IPS-15b (cell line): Measurements from ENCODE around the gene HEMK1.

Source experiments
- H3K27me3 ChIP-seq: one replicate; pipeline ENCODE4 v1.6.1; 2013; ENCODE audit warnings: low read length; ENCODE audit not compliant: control insufficient read depth, insufficient read depth
- H3K36me3 ChIP-seq: one replicate; pipeline ENCODE4 v1.6.1; 2013; ENCODE audit warnings: low read length; ENCODE audit not compliant: control insufficient read depth, insufficient read depth
- H3K4me1 ChIP-seq: one replicate; pipeline ENCODE4 v1.6.1; 2013; ENCODE audit warnings: mild to moderate bottlenecking, low read length; ENCODE audit not compliant: control insufficient read depth, insufficient read depth
- H3K4me3 ChIP-seq: one replicate; pipeline ENCODE4 v1.5.1; 2013; ENCODE audit warnings: low read depth, low read length
- H3K9ac ChIP-seq: one replicate; pipeline ENCODE4 v1.6.1; 2013; ENCODE audit warnings: low read depth, mild to moderate bottlenecking, low read length
- H3K9me3 ChIP-seq: one replicate; pipeline ENCODE4 v1.6.1; 2013; ENCODE audit warnings: mild to moderate bottlenecking, low read length; ENCODE audit not compliant: control insufficient read depth, insufficient read depth

HEMK1 gene

GRCh38 chr3:50570508-50571279, 1.4 kb downstream of the HEMK1 start:
- Histone ChIP-seq H3K9ac (no peak overlapping the region), H3K9me3 (no peaks in the 10 kb centered on the region), H3K4me1 (peaks cover 2% of the 10 kb centered on the region), H3K36me3 (peaks cover 2% of the 10 kb centered on the region), H3K27me3 (peaks cover 10% of the 10 kb centered on the region), H3K4me3 (peak overlapping the region; percentile 99)

DNA sequence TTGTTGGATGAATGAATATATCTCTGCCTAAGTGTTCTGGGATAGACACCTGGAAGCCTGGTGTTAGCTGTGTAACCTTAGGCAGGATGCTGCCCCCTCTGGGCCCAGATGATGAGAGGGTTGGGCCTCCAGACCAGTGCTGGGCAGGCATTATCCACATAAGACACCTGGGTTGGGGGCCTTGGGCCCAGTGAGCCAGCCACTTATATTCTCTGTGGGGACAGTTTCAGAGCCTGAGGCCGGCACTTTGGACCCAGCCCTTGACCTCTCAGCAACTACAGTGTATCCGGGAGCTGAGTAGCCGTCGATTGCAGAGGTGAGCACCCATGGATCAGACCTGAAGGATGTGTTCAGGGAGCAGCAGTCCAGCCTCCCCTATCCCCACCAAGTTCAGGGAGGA, 2.2 kb downstream of the HEMK1 start:
- H3K9me3 ChIP-seq: no peaks in the 10 kb centered on the region
- no peak overlapping the region for H3K4me3 ChIP-seq
- H3K9ac ChIP-seq: no peak overlapping the region
- H3K27me3 ChIP-seq: peaks cover 7% of the 10 kb centered on the region
- no peaks in the 10 kb centered on the region for H3K36me3 ChIP-seq
- H3K4me1 ChIP-seq: peaks cover 2% of the 10 kb centered on the region

DNA sequence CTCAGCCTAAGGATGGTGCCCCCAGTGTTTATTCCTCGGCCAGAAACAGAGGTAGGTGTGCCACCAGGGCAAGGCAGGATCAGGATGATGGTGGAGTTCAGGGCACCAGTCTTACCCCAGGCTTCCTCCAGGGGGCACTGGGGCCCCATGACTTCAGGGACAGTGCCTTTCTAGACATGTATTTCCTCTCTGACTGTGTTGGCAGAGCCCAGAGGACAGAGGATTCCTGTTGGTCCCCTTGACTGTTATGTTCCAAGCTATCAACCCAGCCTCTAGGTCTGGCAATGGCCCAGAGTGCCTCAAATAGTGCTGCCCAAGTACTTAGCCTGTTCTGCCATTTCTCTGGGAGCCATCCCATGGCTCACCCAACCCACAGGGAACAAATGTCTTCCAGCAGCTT, 2.8 kb downstream of the HEMK1 start:
- Histone ChIP-seq H3K9ac (no peak overlapping the region), H3K27me3 (peaks cover under 1% of the 10 kb centered on the region), H3K4me3 (no peak overlapping the region), H3K9me3 (no peaks in the 10 kb centered on the region), H3K36me3 (peaks cover 2% of the 10 kb centered on the region), H3K4me1 (no peaks in the 10 kb centered on the region)

DNA sequence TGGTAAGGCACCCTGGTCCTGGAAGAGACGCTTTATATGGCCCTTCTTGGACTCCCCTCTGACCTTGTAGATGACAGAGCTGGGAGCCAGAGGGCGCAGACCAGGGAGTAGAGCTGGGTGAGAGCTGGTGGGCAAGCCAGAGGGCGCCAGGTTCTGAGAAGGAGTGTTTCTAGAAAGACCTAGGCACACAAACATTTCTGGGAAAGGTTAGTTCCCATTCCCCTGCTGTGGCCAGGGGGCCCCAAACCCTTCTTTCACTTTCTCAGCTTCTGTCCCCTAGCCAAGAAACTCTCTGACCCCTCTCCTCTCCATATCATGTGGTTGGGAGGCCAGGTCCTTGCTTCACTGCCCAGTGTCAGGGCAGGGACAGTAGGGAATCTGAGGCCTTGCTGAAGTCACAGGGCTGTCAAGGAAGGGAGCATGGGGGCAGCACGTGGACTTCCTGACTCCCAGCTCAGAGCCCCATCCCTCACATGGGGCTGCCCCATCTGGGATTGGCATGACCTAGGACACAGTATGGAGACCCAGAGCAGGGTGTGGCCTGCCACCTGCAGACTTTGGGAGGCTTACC, 3.6 kb downstream of the HEMK1 start:
- Histone ChIP-seq H3K36me3 (peaks cover 4% of the 10 kb centered on the region), H3K4me3 (no peak overlapping the region), H3K9me3 (no peaks in the 10 kb centered on the region), H3K9ac (no peak overlapping the region), H3K4me1 (no peaks in the 10 kb centered on the region), H3K27me3 (no peaks in the 10 kb centered on the region)

GRCh38 chr3:50573566-50574443, 4.5 kb downstream of the HEMK1 start:
- Histone ChIP-seq H3K9ac (no peak overlapping the region), H3K36me3 (peaks cover 4% of the 10 kb centered on the region), H3K9me3 (no peaks in the 10 kb centered on the region), H3K4me3 (no peak overlapping the region), H3K4me1 (no peaks in the 10 kb centered on the region), H3K27me3 (no peaks in the 10 kb centered on the region)

DNA sequence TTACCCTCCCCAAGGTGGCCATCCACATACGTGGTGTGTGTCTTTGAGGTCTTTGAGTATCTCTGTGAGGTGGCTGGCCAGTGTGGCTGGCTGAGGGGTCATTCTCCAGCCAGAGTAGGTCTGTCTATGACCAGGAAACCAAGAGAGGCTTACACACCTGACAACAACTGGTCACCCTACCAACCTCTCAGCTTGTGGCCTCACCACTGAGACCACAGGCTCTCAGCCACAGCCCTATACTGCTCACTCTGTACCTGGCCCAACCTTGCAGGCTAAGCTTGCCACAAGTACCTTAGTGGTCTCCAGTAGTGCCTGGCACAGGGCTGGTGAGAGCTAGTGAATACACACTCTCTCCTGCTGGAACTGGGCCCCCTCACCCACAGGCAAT, 5.1 kb downstream of the HEMK1 start:
- peaks cover 4% of the 10 kb centered on the region for H3K36me3 ChIP-seq
- no peaks in the 10 kb centered on the region for H3K4me1 ChIP-seq
- no peaks in the 10 kb centered on the region for H3K27me3 ChIP-seq
- no peak overlapping the region for H3K4me3 ChIP-seq
- H3K9me3 ChIP-seq: no peaks in the 10 kb centered on the region
- H3K9ac ChIP-seq: no peak overlapping the region

- peaks cover 4% of the 10 kb centered on the region for H3K36me3 ChIP-seq
- H3K4me3 ChIP-seq: no peak overlapping the region
- no peaks in the 10 kb centered on the region for H3K4me1 ChIP-seq
- H3K9me3 ChIP-seq: no peaks in the 10 kb centered on the region
- no peak overlapping the region for H3K9ac ChIP-seq
- H3K27me3 ChIP-seq: no peaks in the 10 kb centered on the region
Measured at GRCh38 chr3:50575372-50575771, 6.0 kb downstream of the HEMK1 start.

GRCh38 chr3:50577348-50577747, 8.0 kb downstream of the HEMK1 start:
- no peak overlapping the region for H3K4me3 ChIP-seq
- H3K36me3 ChIP-seq: peaks cover 14% of the 10 kb centered on the region
- H3K9me3 ChIP-seq: no peaks in the 10 kb centered on the region
- no peaks in the 10 kb centered on the region for H3K27me3 ChIP-seq
- H3K4me1 ChIP-seq: no peaks in the 10 kb centered on the region
- no peak overlapping the region for H3K9ac ChIP-seq

GRCh38 chr3:50580683-50581458, 11.5 kb downstream of the HEMK1 start:
- H3K36me3 ChIP-seq: peaks cover 15% of the 10 kb centered on the region
- H3K4me3 ChIP-seq: no peak overlapping the region
- H3K9ac ChIP-seq: no peak overlapping the region

GRCh38 chr3:50581459-50581842, 12.1 kb downstream of the HEMK1 start:
- no peak overlapping the region for H3K4me3 ChIP-seq
- no peak overlapping the region for H3K9ac ChIP-seq
- no peaks in the 10 kb centered on the region for H3K9me3 ChIP-seq
- H3K36me3 ChIP-seq: peaks cover 15% of the 10 kb centered on the region
- no peaks in the 10 kb centered on the region for H3K4me1 ChIP-seq
- no peaks in the 10 kb centered on the region for H3K27me3 ChIP-seq

More at GRCh38 chr3:50580683-50581458, 11.5 kb downstream of the HEMK1 start:
- no peaks in the 10 kb centered on the region for H3K9me3 ChIP-seq
- no peaks in the 10 kb centered on the region for H3K27me3 ChIP-seq
- no peaks in the 10 kb centered on the region for H3K4me1 ChIP-seq

DNA sequence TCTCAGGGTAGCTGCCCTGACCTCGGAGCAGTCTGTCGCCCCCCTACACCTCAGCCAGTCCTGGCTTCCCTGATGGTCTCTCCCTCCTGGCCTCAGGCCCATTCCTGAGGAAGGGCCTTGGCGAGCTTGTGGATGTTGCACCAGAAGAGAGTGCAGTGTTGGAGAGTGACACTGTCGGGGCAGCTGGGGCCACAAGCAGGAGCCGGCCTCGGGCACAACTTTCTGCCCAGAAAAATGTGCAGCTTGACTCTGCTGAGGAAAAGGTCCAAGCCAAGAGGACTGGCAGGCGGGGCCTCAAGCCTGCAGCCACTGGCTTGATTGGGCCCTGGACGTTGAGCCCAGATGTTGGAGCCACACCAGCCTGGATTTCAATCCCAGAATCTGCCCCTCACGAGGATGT, 12.8 kb downstream of the HEMK1 start:
- no peaks in the 10 kb centered on the region for H3K27me3 ChIP-seq
- H3K4me3 ChIP-seq: no peak overlapping the region
- H3K9ac ChIP-seq: no peak overlapping the region
- peaks cover 14% of the 10 kb centered on the region for H3K36me3 ChIP-seq
- H3K9me3 ChIP-seq: no peaks in the 10 kb centered on the region
- H3K4me1 ChIP-seq: no peaks in the 10 kb centered on the region
